ENCODE data around the gene ARHGEF4. TPM values are rescaled to one million over a fixed set of nuclear protein-coding genes. Genes with fewer than 3 reads are reported as not detected.

Gene ARHGEF4
- total and polyA plus RNA-seq, 8 donors: 16.3 to 58.2 (median 19.8) TPM

- H3K27ac ChIP-seq: no peak overlapping the region
- ATAC-seq: no peak
Observed at GRCh38 chr2:130820279-130820861, 16.3 kb upstream of the ARHGEF4 start.

GRCh38 chr2:130821867-130822266 lies 14.8 kb upstream of the ARHGEF4 start:
- no peak overlapping the region for H3K4me3 ChIP-seq
- H3K4me1 ChIP-seq: no peaks in the 10 kb centered on the region
- 68 to 79% methylated on average over 7 of the region's 8 CpGs for WGBS, 2 donors
- no peaks in the 10 kb centered on the region for H3K27me3 ChIP-seq
- TF ChIP-seq CTCF (IDR thresholded peaks at IDR 0.05): no peak
- ATAC-seq: no peak
- no peak for FAIRE-seq
- H3K9me3 ChIP-seq: no peaks in the 10 kb centered on the region
- peak in 1 of 6 donors; percentile 34 for DNase-seq
- H3K36me3 ChIP-seq: no peaks in the 10 kb centered on the region
- intact Hi-C loops (cut with DNase I): no loop called here
- H3K27ac ChIP-seq: no peak overlapping the region

More at GRCh38 chr2:130820279-130820861, 16.3 kb upstream of the ARHGEF4 start:
- Histone ChIP-seq H3K27me3 (no peaks in the 10 kb centered on the region), H3K9me3 (no peaks in the 10 kb centered on the region), H3K36me3 (no peaks in the 10 kb centered on the region), H3K4me1 (no peaks in the 10 kb centered on the region), H3K4me3 (no peak overlapping the region)
- FAIRE-seq: no peak
- 72 to 73% methylated on average over 16 of the region's 16 CpGs for WGBS, 2 donors
- peak in 1 of 6 donors; percentile 41 for DNase-seq
- TF ChIP-seq CTCF (IDR thresholded peaks at IDR 0.05): no peak
- intact Hi-C loops (cut with DNase I): no loop called here

GRCh38 chr2:130822766-130823165 lies 13.9 kb upstream of the ARHGEF4 start:
- H3K4me3 ChIP-seq: no peak overlapping the region
- peak in 1 of 6 donors; percentile 50 for DNase-seq
- 88 to 96% methylated on average over 9 to 10 of the region's 10 CpGs for WGBS, 2 donors
- H3K9me3 ChIP-seq: no peaks in the 10 kb centered on the region
- H3K36me3 ChIP-seq: no peaks in the 10 kb centered on the region
- ATAC-seq: no peak
- intact Hi-C loops (cut with DNase I): no loop called here
- no peaks in the 10 kb centered on the region for H3K4me1 ChIP-seq
- no peaks in the 10 kb centered on the region for H3K27me3 ChIP-seq
- no peak overlapping the region for H3K27ac ChIP-seq
- no peak for FAIRE-seq
- TF ChIP-seq CTCF (IDR thresholded peaks at IDR 0.05): no peak

GRCh38 chr2:130823171-130823885 lies 13.4 kb upstream of the ARHGEF4 start:
- intact Hi-C loops (cut with DNase I): no loop called here
- DNase-seq (peak in 1 of 6 donors; percentile 47), FAIRE-seq (no peak), ATAC-seq (no peak)
- Histone ChIP-seq H3K27me3 (no peaks in the 10 kb centered on the region), H3K4me1 (no peaks in the 10 kb centered on the region), H3K27ac (no peak overlapping the region), H3K4me3 (no peak overlapping the region), H3K9me3 (no peaks in the 10 kb centered on the region), H3K36me3 (no peaks in the 10 kb centered on the region)
- no peak for TF ChIP-seq CTCF (IDR thresholded peaks at IDR 0.05)
- WGBS, 2 donors: 86 to 88% methylated on average over 10 of the region's 10 CpGs
